ENCODE data around the gene SPATS2L. TPM values are rescaled to one million over a fixed set of nuclear protein-coding genes. Genes with fewer than 3 reads are reported as not detected.

The SPATS2L gene
- total and polyA plus RNA-seq, 2 experiments from 2014 or later: 118 to 154 TPM

DNA sequence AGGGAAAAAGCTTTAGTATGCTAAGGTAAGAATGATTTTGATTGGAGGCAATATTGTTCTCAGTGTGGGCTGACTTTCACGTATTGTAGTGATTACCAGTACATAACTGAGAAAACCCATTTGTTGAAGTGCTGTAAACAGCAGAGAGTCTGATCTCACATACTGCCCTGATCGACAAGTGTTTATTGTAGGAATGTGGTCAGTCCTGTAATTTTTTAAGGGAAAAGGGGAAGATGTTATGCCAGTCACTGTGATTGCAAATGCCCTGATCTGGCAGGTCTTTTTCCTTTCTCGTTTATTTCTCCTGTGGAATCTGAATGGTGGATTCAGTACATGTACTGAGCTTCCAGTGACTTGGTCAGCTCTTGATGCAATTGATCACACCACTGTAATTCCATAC lies 11.5 kb downstream of the SPATS2L start:
- H3K4me1 ChIP-seq (ENCODE audit: insufficient read depth): peaks cover 86% of the 10 kb centered on the region
- H3K27ac Mint-ChIP-seq: peak overlapping the region; percentile 86

More for the DNA sequence above, 11.5 kb downstream of the SPATS2L start:
- no peak overlapping the region for H3K4me3 ChIP-seq
- H3K27me3 ChIP-seq (ENCODE audit: insufficient read depth): no peaks in the 10 kb centered on the region
- TF ChIP-seq, protein P1, sequence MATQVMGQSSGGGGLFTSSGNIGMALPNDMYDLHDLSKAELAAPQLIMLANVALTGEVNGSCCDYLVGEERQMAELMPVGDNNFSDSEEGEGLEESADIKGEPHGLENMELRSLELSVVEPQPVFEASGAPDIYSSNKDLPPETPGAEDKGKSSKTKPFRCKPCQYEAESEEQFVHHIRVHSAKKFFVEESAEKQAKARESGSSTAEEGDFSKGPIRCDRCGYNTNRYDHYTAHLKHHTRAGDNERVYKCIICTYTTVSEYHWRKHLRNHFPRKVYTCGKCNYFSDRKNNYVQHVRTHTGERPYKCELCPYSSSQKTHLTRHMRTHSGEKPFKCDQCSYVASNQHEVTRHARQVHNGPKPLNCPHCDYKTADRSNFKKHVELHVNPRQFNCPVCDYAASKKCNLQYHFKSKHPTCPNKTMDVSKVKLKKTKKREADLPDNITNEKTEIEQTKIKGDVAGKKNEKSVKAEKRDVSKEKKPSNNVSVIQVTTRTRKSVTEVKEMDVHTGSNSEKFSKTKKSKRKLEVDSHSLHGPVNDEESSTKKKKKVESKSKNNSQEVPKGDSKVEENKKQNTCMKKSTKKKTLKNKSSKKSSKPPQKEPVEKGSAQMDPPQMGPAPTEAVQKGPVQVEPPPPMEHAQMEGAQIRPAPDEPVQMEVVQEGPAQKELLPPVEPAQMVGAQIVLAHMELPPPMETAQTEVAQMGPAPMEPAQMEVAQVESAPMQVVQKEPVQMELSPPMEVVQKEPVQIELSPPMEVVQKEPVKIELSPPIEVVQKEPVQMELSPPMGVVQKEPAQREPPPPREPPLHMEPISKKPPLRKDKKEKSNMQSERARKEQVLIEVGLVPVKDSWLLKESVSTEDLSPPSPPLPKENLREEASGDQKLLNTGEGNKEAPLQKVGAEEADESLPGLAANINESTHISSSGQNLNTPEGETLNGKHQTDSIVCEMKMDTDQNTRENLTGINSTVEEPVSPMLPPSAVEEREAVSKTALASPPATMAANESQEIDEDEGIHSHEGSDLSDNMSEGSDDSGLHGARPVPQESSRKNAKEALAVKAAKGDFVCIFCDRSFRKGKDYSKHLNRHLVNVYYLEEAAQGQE (IDR thresholded peaks at IDR 0.05; ENCODE audit: unreplicated experiment): no peak
- TF ChIP-seq, protein P2, sequence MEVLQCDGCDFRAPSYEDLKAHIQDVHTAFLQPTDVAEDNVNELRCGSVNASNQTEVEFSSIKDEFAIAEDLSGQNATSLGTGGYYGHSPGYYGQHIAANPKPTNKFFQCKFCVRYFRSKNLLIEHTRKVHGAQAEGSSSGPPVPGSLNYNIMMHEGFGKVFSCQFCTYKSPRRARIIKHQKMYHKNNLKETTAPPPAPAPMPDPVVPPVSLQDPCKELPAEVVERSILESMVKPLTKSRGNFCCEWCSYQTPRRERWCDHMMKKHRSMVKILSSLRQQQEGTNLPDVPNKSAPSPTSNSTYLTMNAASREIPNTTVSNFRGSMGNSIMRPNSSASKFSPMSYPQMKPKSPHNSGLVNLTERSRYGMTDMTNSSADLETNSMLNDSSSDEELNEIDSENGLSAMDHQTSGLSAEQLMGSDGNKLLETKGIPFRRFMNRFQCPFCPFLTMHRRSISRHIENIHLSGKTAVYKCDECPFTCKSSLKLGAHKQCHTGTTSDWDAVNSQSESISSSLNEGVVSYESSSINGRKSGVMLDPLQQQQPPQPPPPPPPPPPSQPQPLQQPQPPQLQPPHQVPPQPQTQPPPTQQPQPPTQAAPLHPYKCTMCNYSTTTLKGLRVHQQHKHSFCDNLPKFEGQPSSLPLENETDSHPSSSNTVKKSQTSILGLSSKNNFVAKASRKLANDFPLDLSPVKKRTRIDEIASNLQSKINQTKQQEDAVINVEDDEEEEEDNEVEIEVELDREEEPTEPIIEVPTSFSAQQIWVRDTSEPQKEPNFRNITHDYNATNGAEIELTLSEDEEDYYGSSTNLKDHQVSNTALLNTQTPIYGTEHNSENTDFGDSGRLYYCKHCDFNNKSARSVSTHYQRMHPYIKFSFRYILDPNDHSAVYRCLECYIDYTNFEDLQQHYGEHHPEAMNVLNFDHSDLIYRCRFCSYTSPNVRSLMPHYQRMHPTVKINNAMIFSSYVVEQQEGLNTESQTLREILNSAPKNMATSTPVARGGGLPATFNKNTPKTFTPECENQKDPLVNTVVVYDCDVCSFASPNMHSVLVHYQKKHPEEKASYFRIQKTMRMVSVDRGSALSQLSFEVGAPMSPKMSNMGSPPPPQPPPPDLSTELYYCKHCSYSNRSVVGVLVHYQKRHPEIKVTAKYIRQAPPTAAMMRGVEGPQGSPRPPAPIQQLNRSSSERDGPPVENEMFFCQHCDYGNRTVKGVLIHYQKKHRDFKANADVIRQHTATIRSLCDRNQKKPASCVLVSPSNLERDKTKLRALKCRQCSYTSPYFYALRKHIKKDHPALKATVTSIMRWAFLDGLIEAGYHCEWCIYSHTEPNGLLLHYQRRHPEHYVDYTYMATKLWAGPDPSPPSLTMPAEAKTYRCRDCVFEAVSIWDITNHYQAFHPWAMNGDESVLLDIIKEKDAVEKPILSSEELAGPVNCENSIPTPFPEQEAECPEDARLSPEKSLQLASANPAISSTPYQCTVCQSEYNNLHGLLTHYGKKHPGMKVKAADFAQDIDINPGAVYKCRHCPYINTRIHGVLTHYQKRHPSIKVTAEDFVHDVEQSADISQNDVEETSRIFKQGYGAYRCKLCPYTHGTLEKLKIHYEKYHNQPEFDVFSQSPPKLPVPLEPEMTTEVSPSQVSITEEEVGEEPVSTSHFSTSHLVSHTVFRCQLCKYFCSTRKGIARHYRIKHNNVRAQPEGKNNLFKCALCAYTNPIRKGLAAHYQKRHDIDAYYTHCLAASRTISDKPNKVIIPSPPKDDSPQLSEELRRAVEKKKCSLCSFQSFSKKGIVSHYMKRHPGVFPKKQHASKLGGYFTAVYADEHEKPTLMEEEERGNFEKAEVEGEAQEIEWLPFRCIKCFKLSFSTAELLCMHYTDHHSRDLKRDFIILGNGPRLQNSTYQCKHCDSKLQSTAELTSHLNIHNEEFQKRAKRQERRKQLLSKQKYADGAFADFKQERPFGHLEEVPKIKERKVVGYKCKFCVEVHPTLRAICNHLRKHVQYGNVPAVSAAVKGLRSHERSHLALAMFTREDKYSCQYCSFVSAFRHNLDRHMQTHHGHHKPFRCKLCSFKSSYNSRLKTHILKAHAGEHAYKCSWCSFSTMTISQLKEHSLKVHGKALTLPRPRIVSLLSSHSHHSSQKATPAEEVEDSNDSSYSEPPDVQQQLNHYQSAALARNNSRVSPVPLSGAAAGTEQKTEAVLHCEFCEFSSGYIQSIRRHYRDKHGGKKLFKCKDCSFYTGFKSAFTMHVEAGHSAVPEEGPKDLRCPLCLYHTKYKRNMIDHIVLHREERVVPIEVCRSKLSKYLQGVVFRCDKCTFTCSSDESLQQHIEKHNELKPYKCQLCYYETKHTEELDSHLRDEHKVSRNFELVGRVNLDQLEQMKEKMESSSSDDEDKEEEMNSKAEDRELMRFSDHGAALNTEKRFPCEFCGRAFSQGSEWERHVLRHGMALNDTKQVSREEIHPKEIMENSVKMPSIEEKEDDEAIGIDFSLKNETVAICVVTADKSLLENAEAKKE (CRISPR knock-in tag; IDR thresholded peaks at IDR 0.05): no peak
- TF ChIP-seq NANOG (IDR thresholded peaks at IDR 0.05; ENCODE audit: borderline replicate concordance): no peak
- TF ChIP-seq, protein P3, sequence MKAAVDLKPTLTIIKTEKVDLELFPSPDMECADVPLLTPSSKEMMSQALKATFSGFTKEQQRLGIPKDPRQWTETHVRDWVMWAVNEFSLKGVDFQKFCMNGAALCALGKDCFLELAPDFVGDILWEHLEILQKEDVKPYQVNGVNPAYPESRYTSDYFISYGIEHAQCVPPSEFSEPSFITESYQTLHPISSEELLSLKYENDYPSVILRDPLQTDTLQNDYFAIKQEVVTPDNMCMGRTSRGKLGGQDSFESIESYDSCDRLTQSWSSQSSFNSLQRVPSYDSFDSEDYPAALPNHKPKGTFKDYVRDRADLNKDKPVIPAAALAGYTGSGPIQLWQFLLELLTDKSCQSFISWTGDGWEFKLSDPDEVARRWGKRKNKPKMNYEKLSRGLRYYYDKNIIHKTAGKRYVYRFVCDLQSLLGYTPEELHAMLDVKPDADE (IDR thresholded peaks at IDR 0.05): no peak
- no peak for TF ChIP-seq POLR2AphosphoS5 (IDR thresholded peaks at IDR 0.05; ENCODE audit: low read depth)
- TF ChIP-seq ZNF114 (CRISPR knock-in tag; IDR thresholded peaks at IDR 0.05): no peak
- TF ChIP-seq STAT1 (IDR thresholded peaks at IDR 0.05; ENCODE audit: unreplicated experiment): no peak
- no peak for TF ChIP-seq JUNB (IDR thresholded peaks at IDR 0.05; ENCODE audit: unreplicated experiment)
- no peak for TF ChIP-seq CREB1 (CRISPR knock-in tag; IDR thresholded peaks at IDR 0.05; ENCODE audit: low read depth)
- TF ChIP-seq EZH2phosphoT487 (IDR thresholded peaks at IDR 0.05; ENCODE audit: unreplicated experiment): no peak
- TF ChIP-seq, protein P4, sequence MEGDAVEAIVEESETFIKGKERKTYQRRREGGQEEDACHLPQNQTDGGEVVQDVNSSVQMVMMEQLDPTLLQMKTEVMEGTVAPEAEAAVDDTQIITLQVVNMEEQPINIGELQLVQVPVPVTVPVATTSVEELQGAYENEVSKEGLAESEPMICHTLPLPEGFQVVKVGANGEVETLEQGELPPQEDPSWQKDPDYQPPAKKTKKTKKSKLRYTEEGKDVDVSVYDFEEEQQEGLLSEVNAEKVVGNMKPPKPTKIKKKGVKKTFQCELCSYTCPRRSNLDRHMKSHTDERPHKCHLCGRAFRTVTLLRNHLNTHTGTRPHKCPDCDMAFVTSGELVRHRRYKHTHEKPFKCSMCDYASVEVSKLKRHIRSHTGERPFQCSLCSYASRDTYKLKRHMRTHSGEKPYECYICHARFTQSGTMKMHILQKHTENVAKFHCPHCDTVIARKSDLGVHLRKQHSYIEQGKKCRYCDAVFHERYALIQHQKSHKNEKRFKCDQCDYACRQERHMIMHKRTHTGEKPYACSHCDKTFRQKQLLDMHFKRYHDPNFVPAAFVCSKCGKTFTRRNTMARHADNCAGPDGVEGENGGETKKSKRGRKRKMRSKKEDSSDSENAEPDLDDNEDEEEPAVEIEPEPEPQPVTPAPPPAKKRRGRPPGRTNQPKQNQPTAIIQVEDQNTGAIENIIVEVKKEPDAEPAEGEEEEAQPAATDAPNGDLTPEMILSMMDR (conservative IDR thresholded peaks at IDR 0.05; ENCODE audit: low read depth in 2 of 2): no peak
- no peak for TF ChIP-seq ZNF331 (CRISPR knock-in tag; IDR thresholded peaks at IDR 0.05; ENCODE audit: low read depth)
- no peaks in the 10 kb centered on the region for H3K9me2 ChIP-seq (ENCODE audit: insufficient read depth)
- Mint-ChIP-seq H3K9me3 (no peaks in the 10 kb centered on the region), H3K36me3 (ENCODE audit: low read depth) (peaks cover 14% of the 10 kb centered on the region; the same call in 2 of the 3 replicates), H3K27me3 (ENCODE audit: insufficient read depth, low read depth, poor library complexity) (peaks cover 1% of the 10 kb centered on the region), H3K4me1 (peaks cover 90% of the 10 kb centered on the region), H3K4me3 (0 out of 3 replicates have a peak overlapping the region, but pooled peaks have one; percentile 0)
- no peaks in the 10 kb centered on the region for H4K20me1 ChIP-seq (replicated peaks; ENCODE audit: insufficient read depth)
- peaks cover 100% of the 10 kb centered on the region for H3K79me2 ChIP-seq (replicated peaks; ENCODE audit: insufficient read depth)
- DNase-seq (ENCODE audit: low spot score) (no peak), ATAC-seq (peak; percentile 13; the same call in 1 of the 3 replicates)
- no peak overlapping the region for H2AFZ ChIP-seq
- peak overlapping the region; percentile 58 for H3K4me2 ChIP-seq
- peak overlapping the region; percentile 67 for H3K27ac ChIP-seq (ENCODE audit: low read depth)
- no peaks in the 10 kb centered on the region for H3F3A ChIP-seq (replicated peaks; ENCODE audit: low read depth)
- H3K36me3 ChIP-seq (ENCODE audit: insufficient read depth): no peaks in the 10 kb centered on the region

Measured in GM23338 (cell line).